ENCODE results near the gene SCIN. TPM values are rescaled to one million over a fixed set of nuclear protein-coding genes. Genes with fewer than 3 reads are reported as not detected.

Gene SCIN
- total RNA-seq, 1 experiment from 2014 or later = not detected

DNA sequence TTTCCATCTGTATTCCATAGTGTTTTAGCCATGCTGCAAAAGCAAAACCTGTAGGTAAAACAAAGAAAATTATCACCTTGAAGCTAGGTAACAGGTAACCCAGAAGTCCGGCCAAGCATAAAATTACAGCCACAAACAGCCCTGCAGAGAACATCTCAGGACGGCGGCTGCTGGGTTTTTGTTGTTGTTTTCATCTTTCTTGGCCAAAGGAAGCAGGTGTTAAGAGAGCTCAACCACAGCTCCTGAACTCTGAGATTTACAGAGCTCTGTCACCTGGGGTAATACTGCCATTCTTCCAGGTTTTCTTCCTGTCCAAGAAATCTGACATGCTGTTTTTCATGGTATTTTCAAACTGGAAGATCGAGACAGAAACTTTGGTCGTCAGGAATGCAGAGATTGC lies 847 bp upstream of the SCIN start:
- CTCF ChIA-PET = interaction anchor here (0.8 to 1.6 kb wide), 4 partner anchors 45 to 112 kb away, joined by 3 to 6 read pairs (median 5); no protein-coding TSS in a partner anchor
- no peaks in the 10 kb centered on the region for H3K9me3 Mint-ChIP-seq (ENCODE audit: unreplicated experiment)
- H3K4me1 Mint-ChIP-seq (ENCODE audit: insufficient read depth, unreplicated experiment) = peaks cover 6% of the 10 kb centered on the region
- peak overlapping the region; percentile 67 for H3K4me3 Mint-ChIP-seq (ENCODE audit: unreplicated experiment)
- no peak for DNase-seq (ENCODE audit: unreplicated experiment)
- TF ChIP-seq, protein P1, sequence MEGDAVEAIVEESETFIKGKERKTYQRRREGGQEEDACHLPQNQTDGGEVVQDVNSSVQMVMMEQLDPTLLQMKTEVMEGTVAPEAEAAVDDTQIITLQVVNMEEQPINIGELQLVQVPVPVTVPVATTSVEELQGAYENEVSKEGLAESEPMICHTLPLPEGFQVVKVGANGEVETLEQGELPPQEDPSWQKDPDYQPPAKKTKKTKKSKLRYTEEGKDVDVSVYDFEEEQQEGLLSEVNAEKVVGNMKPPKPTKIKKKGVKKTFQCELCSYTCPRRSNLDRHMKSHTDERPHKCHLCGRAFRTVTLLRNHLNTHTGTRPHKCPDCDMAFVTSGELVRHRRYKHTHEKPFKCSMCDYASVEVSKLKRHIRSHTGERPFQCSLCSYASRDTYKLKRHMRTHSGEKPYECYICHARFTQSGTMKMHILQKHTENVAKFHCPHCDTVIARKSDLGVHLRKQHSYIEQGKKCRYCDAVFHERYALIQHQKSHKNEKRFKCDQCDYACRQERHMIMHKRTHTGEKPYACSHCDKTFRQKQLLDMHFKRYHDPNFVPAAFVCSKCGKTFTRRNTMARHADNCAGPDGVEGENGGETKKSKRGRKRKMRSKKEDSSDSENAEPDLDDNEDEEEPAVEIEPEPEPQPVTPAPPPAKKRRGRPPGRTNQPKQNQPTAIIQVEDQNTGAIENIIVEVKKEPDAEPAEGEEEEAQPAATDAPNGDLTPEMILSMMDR (IDR thresholded peaks at IDR 0.05; ENCODE audit: unreplicated experiment) = no peak
- intact Hi-C loops (cut with micrococcal nuclease) = no loop called here
- H3K27me3 Mint-ChIP-seq (ENCODE audit: insufficient read depth, unreplicated experiment) = no peaks in the 10 kb centered on the region
- BruUV-seq (replicated peaks) = no TSS peak
- no peak overlapping the region for H3K27ac Mint-ChIP-seq (ENCODE audit: low read depth, unreplicated experiment)
- POLR2A ChIA-PET = no interaction called here
- H3K36me3 Mint-ChIP-seq (ENCODE audit: insufficient read depth, unreplicated experiment) = no peaks in the 10 kb centered on the region

DNA sequence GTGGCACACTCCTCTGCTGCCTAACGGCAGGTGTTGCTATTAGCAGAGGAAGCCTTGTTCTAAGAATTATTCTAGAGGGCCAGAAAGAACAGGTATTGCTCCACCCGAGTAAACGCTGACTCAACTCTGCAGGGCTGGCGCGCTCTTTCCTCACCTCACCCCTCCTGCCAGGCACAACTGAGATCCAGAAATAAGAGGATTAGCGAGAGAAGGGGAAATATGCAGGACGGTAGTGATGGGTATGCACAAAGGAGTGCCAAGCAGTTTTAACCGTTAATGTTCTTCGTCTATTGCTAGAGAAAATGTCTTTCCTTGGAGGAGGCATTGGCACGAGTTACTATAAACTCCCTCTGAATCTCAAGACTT lies 369 bp upstream of the SCIN start:
- intact Hi-C loops (cut with micrococcal nuclease) = no loop called here
- Mint-ChIP-seq H3K9me3 (ENCODE audit: unreplicated experiment) (no peaks in the 10 kb centered on the region), H3K4me1 (ENCODE audit: insufficient read depth, unreplicated experiment) (peaks cover 6% of the 10 kb centered on the region), H3K27me3 (ENCODE audit: insufficient read depth, unreplicated experiment) (no peaks in the 10 kb centered on the region), H3K27ac (ENCODE audit: low read depth, unreplicated experiment) (no peak overlapping the region), H3K36me3 (ENCODE audit: insufficient read depth, unreplicated experiment) (no peaks in the 10 kb centered on the region), H3K4me3 (ENCODE audit: unreplicated experiment) (peak overlapping the region; percentile 67)
- DNase-seq (ENCODE audit: unreplicated experiment) = peak; percentile 79
- ChIA-PET POLR2A (interaction anchor here (1.0 kb wide), 2 partner anchors 13 to 20 kb away, joined by 3 read pairs; no protein-coding TSS in a partner anchor), CTCF (interaction anchor here (1.3 to 1.6 kb wide), 3 partner anchors 45 to 54 kb away, joined by 4 to 6 read pairs (median 6); no protein-coding TSS in a partner anchor)
- no TSS peak for BruUV-seq (replicated peaks)
- TF ChIP-seq, protein P1 (IDR thresholded peaks at IDR 0.05; ENCODE audit: unreplicated experiment) = no peak

DNA sequence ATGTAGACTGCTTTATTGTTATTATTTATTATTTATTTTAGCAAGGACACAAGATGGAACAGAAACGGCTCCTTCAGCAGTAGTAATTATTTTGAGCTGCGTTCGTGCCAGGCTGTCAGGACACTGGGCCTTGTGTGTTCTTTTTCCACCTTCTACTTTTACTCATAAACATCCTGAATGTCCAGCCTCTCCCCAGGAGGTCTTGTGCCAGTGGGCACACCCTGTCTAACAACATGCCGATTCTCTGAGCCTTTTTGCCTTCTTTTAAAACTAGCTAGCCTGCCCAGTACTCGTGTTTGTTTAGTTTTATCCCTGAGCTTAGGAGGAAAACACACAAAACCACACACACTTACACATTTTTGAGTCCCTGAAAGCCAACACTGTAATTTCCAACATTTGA lies 1.2 kb downstream of the SCIN start:
- Mint-ChIP-seq H3K36me3 (ENCODE audit: insufficient read depth, unreplicated experiment) (no peaks in the 10 kb centered on the region), H3K9me3 (ENCODE audit: unreplicated experiment) (no peaks in the 10 kb centered on the region), H3K4me3 (ENCODE audit: unreplicated experiment) (no peak overlapping the region), H3K4me1 (ENCODE audit: insufficient read depth, unreplicated experiment) (peaks cover 6% of the 10 kb centered on the region), H3K27me3 (ENCODE audit: insufficient read depth, unreplicated experiment) (no peaks in the 10 kb centered on the region), H3K27ac (ENCODE audit: low read depth, unreplicated experiment) (no peak overlapping the region)
- TF ChIP-seq, protein P1 (IDR thresholded peaks at IDR 0.05; ENCODE audit: unreplicated experiment) = no peak
- intact Hi-C loops (cut with micrococcal nuclease) = no loop called here
- ChIA-PET POLR2A (interaction anchor here (0.6 kb wide), 1 partner anchor 15 kb away, joined by 3 read pairs; no protein-coding TSS in a partner anchor), CTCF (interaction anchor here (0.7 to 1.0 kb wide), 2 partner anchors 49 to 52 kb away, joined by 4 to 5 read pairs; no protein-coding TSS in a partner anchor)
- BruUV-seq (replicated peaks) = no TSS peak
- DNase-seq (ENCODE audit: unreplicated experiment) = no peak

DNA sequence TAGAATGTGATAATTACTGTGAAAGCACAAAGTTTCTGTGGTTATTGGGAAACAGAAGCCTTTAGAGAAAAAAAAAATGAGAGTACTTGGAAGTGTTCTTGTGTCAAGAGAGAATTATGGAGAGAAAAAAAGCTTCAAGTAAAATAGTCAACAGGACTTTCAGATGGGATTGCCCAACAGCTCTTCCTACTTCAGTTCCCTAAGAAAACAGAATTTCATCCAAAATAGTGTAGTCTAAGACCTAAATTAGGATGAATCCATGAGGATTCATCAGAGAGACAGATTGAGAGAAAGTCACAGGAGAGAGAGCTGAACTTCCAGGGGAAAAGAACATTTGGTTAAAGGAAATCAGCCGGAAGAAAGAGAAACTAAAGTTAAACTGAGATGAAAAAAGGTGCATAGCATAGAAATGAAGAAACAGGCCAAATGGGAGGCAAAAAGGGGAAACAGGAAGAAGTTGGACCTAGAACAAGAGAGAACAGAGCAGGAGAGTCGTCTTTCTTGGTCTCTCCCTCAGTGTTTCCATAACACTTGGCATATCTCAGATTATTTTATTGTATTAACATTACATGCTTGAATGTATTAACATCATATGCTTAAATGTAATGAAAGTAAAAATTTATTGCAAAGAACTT lies 2.5 kb downstream of the SCIN start:
- Mint-ChIP-seq H3K36me3 (ENCODE audit: insufficient read depth, unreplicated experiment) (no peaks in the 10 kb centered on the region), H3K4me1 (ENCODE audit: insufficient read depth, unreplicated experiment) (peaks cover 6% of the 10 kb centered on the region), H3K4me3 (ENCODE audit: unreplicated experiment) (no peak overlapping the region), H3K27ac (ENCODE audit: low read depth, unreplicated experiment) (no peak overlapping the region), H3K27me3 (ENCODE audit: insufficient read depth, unreplicated experiment) (no peaks in the 10 kb centered on the region), H3K9me3 (ENCODE audit: unreplicated experiment) (no peaks in the 10 kb centered on the region)
- POLR2A ChIA-PET = interaction anchor here (0.6 kb wide), 1 partner anchor 8 kb away, joined by 3 read pairs; no protein-coding TSS in a partner anchor
- TF ChIP-seq, protein P1 (IDR thresholded peaks at IDR 0.05; ENCODE audit: unreplicated experiment) = no peak
- BruUV-seq (replicated peaks) = no TSS peak
- intact Hi-C loops (cut with micrococcal nuclease) = no loop called here
- no peak for DNase-seq (ENCODE audit: unreplicated experiment)
- CTCF ChIA-PET = no interaction called here

All from MCF 10A (cell line).